ENCODE data around the gene KRT73.
A peak's percentile ranks its signal among the peaks of the same experiment; 100 is the strongest.
"Not testable (repeated sequence)": the region's sequence is repeated elsewhere in the genome, so short reads cannot be mapped to it uniquely, and the experiment has no call there.

Gene KRT73

GRCh38 chr12:52598966-52599365 lies 19.4 kb downstream of the KRT73 start:
- DNase-seq: no peak

- DNase-seq: not testable (repeated sequence)
Observed at GRCh38 chr12:52594237-52594636, 24.1 kb downstream of the KRT73 start.

DNA sequence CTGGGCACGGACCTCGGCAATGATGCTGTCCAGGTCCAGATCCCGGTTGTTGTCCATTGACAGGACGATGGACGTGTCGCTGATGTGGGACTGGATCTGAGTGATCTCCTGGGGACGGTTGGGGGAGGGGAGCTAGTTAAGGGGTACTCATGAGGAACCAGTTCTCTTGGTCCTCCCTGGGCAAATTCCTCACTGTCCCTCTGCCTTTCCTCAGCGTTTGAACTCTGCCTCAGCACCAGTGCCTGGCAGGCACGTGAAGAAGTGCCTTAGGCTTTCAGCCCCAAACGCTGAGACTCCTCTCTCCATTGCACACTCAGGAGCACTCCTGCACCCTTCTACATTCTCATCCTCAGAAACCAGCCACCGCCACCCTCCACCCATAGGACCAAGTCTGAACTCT lies 26.8 kb downstream of the KRT73 start:
- no peak for DNase-seq

- DNase-seq: no peak
Observed at GRCh38 chr12:52590021-52590420, 28.3 kb downstream of the KRT73 start.

DNA sequence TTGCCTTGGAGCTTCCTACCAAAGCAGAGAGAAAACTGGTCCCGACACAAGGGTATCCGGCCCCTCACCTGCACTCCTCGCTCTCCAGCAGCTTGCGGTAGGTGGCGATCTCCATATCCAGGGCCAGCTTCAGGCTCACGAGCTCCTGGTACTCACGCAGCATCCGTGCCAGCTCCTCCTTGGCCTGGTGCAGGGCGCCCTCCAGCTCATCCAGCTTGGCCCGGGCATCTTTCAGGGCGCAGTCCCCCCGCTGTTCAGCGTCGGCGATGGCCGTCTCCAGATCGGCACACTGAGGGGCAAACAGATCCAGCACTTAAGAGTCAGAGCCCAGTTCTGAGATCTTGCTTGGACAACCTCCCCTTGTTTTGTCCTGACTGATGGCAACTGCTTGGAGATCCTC lies 30.8 kb downstream of the KRT73 start:
- DNase-seq: no peak

- no peak for DNase-seq
Observed at GRCh38 chr12:52585946-52586345, 32.4 kb downstream of the KRT73 start.

- DNase-seq: peak in 1 of 2 donors; percentile 43
Observed at GRCh38 chr12:52585066-52585465, 33.3 kb downstream of the KRT73 start.

DNA sequence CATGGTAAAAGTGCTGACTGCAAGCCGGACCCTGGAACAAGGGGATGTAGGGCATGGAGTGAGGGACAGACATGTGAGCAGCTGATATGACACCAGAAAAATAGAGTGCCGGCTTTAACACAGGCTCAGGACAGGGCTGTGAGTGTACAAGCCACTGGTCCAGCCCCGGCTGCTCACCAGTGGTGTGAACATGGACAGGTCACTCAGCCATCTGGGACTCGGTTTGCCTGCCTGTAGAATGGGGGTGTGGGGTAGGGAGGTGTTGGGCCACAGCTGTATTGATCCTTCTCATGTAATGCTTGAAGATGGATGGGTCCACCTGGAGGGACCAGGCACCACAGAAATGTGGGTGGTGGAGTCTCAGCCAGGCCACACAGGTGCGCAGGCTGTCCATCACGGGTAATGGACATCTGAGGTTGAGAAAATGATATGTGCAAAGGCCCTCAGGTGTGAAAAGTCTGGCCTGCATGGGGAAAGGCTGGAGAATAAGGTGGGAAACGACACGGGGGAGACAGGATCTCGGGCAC lies 34.1 kb downstream of the KRT73 start:
- no peak for DNase-seq

- peak in 1 of 2 donors; percentile 50 for DNase-seq
Observed at GRCh38 chr12:52582971-52583456, 35.3 kb downstream of the KRT73 start.

DNA sequence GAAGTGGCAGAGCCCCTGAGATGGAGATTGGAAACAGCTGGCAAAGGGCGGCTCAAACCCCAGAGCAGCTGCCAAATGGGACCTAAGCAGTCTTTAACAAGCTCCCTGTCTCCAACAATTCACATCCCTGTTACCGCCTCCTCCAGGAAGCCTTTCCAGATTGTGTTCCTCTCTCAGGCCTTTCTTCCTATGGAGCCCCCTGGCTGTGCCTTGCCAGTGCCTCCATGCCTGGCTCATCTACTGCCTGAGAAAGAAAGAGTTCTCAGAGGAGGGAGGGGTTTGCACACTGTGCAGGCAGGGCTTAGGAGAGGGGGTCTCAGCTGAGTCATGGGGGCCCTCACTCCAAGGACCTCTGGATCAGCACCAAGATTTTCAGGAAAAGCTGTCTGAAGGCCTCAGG lies 35.9 kb downstream of the KRT73 start:
- DNase-seq: no peak

GRCh38 chr12:52581481-52581880 lies 36.9 kb downstream of the KRT73 start:
- DNase-seq: no peak

- DNase-seq: no peak
Observed at GRCh38 chr12:52581066-52581465, 37.3 kb downstream of the KRT73 start.

DNA sequence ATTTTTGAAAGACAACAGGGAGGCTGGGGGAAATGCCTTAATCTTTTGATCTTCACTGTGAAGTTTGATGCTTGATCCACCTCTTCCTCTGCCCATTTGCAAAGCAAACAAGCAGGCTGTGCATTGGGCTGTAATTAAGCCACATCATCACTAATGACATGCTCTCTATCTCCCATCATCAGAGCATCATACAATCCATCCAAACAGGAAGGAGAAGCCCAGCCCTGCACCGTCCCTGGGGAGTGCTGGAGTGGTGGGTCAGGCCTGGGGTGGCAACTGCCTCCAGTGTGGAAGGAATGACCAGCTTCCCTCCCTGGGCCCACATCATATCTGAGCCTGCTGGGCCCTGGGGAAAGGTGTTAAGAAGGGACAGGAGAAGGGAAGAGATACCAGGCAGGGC lies 37.9 kb downstream of the KRT73 start:
- DNase-seq: no peak

GRCh38 chr12:52579468-52580465 lies 38.6 kb downstream of the KRT73 start:
- no peak for DNase-seq

GRCh38 chr12:52578469-52578868 lies 39.9 kb downstream of the KRT73 start:
- no peak for DNase-seq

- DNase-seq: no peak
Observed at GRCh38 chr12:52577316-52577715, 41.0 kb downstream of the KRT73 start.

DNA sequence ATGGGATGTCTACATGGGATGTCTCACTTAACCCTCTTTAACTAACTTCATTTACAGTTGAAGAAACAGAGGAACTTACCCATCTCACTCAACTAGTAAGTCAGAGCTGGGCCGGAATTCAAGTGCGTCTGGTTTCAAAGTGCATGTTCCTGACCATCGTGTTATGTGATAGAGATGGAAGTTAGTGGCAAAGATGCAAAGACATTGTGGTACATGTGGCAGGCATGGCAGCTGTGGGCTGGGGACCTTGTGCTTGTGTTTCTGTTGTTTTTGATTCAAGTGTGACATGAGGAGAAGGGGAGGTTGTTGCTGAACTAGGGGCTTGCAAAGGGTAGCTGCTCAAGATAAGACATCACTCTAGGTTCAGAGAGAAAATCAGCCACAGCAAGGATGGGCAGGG lies 42.4 kb downstream of the KRT73 start:
- DNase-seq: no peak

GRCh38 chr12:52575256-52575655 lies 43.1 kb downstream of the KRT73 start:
- no peak for DNase-seq

DNA sequence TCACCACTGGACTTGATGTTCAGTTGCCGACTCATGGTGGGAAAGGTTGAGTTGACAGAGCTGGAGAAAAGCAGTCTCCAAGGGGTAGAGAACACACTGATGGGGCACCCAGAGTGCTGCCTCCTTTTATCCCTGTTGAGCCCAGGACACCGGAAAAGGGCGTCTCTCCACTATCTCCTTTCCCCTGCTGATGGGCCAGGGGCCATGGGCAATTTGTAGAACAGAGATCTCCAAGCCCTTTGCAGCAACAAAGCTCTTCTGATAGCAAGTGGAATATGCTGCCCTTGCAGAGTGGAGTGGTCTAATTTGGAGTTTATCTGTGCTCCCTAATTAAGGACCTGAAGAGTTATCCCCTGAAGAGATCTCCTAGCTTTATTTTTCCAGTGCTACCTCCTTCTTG lies 44.6 kb downstream of the KRT73 start, which contains the start of gene KRT74:
KRT74 (minus strand) TSS at position 101 of the 400 bp plus-strand sequence; CDS start at position 35, 66 bp downstream.
- no peak for DNase-seq

- DNase-seq: no peak
Observed at GRCh38 chr12:52573306-52573705, 45.1 kb downstream of the KRT73 start.

DNA sequence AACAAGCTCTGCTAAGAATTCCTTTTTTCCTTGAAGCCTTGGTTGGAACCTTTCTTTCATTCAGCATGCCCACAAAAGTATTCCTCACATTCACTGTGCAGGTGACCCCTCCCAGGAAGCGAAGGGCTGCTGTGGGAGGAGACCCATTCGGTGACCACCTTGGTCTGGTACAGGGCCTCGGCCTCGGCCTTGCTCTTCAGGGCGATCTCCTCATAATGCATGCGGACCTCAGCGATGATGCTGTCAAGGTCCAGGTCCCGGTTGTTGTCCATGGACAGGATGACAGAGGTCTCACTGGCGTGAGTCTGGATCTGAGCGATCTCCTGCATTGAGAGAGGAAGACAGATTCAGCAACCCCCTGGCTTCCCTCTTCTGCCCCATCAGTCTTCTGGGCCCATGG lies 47.8 kb downstream of the KRT73 start:
- DNase-seq: no peak

DNA sequence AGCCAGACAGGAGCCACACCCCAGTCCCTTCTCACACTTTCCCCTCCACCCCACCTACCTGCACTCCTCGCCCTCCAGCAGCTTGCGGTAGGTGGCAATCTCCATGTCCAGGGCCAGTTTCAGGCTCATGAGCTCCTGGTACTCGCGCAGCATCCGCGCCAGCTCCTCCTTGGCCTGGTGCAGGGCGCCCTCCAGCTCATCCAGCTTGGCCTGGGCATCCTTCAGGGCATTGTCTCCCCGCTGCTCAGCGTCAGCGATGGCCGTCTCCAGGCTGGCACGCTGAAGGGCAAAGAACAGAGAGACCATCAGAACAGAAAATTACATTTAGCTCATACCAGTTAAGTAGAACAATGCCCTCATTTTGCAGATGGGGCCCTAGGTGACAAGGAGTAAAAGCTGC lies 50.2 kb downstream of the KRT73 start:
- no peak for DNase-seq

DNA sequence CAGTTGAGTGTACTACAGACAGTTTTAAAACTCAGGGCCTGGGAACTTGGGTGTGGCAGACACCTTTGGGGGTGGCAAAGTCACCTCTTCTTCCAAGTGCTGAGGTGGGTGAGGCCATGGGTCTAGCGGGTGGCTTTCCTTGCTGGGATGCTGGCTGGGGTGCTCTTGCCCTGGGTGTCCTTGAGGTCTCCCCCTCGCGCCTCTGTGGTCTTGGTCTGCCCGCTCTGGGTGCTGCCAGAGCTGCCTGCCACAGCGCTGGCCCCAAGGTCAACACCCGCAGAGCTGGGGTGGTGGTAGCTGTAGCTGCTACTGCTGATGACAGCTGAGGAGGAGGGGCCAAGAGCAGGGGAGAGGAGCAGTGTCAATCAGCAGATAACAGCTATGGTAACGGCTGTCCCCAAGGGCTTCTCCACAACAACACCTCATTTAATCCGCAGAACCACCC lies 51.5 kb downstream of the KRT73 start:
- no peak for DNase-seq

DNA sequence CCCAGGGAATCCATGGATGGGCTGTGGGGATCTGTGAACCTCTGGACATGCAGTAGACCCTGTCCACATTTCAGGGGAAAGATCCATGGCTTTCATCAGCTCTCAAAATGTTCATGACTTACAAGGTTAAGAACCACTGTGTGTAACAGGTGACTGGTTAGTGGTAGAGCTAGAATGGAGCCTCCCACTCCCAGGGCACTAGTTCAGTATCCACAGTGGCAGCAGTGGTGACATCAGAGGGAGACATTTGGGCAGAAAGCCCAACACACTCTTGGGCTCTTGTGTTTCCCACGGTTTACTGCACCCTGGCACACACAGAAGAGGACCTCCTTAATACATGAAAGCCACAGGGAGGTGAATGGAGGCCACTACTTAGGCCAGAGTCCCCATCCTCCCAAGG lies 53.8 kb downstream of the KRT73 start:
- DNase-seq: no peak
